Smooth muscle cell (in vitro differentiated cells): ENCODE results near the gene FSD1. TPM values are rescaled to one million over a fixed set of nuclear protein-coding genes. Genes with fewer than 3 reads are reported as not detected.
"Not testable (repeated sequence)": the region's sequence is repeated elsewhere in the genome, so short reads cannot be mapped to it uniquely, and the experiment has no call there.

ENCODE experiments used
- DNase-seq: peaks from one replicate; lab custom pipeline; 2025; ENCODE audit not compliant: unreplicated experiment; lab: John Stamatoyannopoulos, UW
- H2AFZ ChIP-seq: fragments of 200-600 bp; sonication (generic); 2 replicates; pipeline ENCODE4 v1.6.0; 2016; ENCODE audit warnings: antibody characterized with exemption, low read depth, mild to moderate bottlenecking
- H3F3A ChIP-seq: fragments of 200-600 bp; sonication (generic); 2 replicates; pipeline ENCODE4 v1.6.0; 2017; ENCODE audit warnings: antibody characterized with exemption, low read depth
- H3K27ac ChIP-seq: fragments of 200-600 bp; sonication (generic); 2 replicates; pipeline ENCODE4 v1.5.1; 2016; ENCODE audit warnings: low read depth, mild to moderate bottlenecking
- H3K27me3 ChIP-seq: fragments of 200-600 bp; sonication (generic); 2 replicates; pipeline ENCODE4 v1.6.1; 2016; ENCODE audit warnings: low read depth, mild to moderate bottlenecking
- H3K36me3 ChIP-seq: fragments of 200-600 bp; sonication (generic); 2 replicates; pipeline ENCODE4 v1.5.1; 2016; ENCODE audit warnings: low read depth
- H3K4me1 ChIP-seq: fragments of 200-600 bp; sonication (generic); 2 replicates; pipeline ENCODE4 v1.5.1; 2016; ENCODE audit warnings: low read depth
- H3K4me2 ChIP-seq: fragments of 200-600 bp; sonication (generic); 2 replicates; pipeline ENCODE4 v1.6.0; 2016; ENCODE audit warnings: mild to moderate bottlenecking
- H3K4me3 ChIP-seq: fragments of 200-600 bp; sonication (generic); 2 replicates; pipeline ENCODE4 v1.5.1; 2016; ENCODE audit warnings: mild to moderate bottlenecking
- H3K79me2 ChIP-seq: fragments of 200-600 bp; sonication (generic); 2 replicates; pipeline ENCODE4 v1.6.0; 2016; ENCODE audit warnings: low read depth, mild to moderate bottlenecking
- H3K9ac ChIP-seq: fragments of 200-600 bp; sonication (generic); 2 replicates; pipeline ENCODE4 v1.6.0; 2016; ENCODE audit warnings: low read depth
- H3K9me3 ChIP-seq: fragments of 200-600 bp; sonication (generic); replicated peaks from 2 replicates; pipeline ENCODE4 v1.5.1; 2016; ENCODE audit warnings: low read depth
- H4K20me1 ChIP-seq: fragments of 200-600 bp; sonication (generic); 2 replicates; pipeline ENCODE4 v1.6.0; 2016; ENCODE audit warnings: low read depth
- WGBS: methylation state at CpG from one replicate; pipeline ENCODE4 v1.1.7; 2016; ENCODE audit warnings: low lambda C conversion rate; 5-methylcytosine and 5-hydroxymethylcytosine counted together
- polyA plus RNA-seq: library from polyadenylated mRNA; unstranded; fragments of >200 nt; fragmentation: Nextera tagmentation; extraction: Ambion mirVana; gene quantifications from 2 replicates; pipeline ENCODE4 v1.2.1, GENCODE V29; 2016
- total RNA-seq: library from RNA; depleted of rRNA; stranded (reverse); fragments of >200 nt; gene quantifications from 2 replicates; pipeline ENCODE4 v1.2.3, GENCODE V29; 2014
- TF ChIP-seq, protein P1 (sequence below): fragments of 200-600 bp; sonication (generic); IDR thresholded peaks from 2 replicates; pipeline ENCODE4 v1.5.1; 2017; ENCODE audit warnings: borderline replicate concordance, mild to moderate bottlenecking, antibody characterized with exemption; ENCODE audit not compliant: insufficient read depth, poor library complexity, severe bottlenecking

FSD1 gene
- total and polyA plus RNA-seq, 2 experiments from 2014 or later = 9.9 to 16.5 TPM

DNA sequence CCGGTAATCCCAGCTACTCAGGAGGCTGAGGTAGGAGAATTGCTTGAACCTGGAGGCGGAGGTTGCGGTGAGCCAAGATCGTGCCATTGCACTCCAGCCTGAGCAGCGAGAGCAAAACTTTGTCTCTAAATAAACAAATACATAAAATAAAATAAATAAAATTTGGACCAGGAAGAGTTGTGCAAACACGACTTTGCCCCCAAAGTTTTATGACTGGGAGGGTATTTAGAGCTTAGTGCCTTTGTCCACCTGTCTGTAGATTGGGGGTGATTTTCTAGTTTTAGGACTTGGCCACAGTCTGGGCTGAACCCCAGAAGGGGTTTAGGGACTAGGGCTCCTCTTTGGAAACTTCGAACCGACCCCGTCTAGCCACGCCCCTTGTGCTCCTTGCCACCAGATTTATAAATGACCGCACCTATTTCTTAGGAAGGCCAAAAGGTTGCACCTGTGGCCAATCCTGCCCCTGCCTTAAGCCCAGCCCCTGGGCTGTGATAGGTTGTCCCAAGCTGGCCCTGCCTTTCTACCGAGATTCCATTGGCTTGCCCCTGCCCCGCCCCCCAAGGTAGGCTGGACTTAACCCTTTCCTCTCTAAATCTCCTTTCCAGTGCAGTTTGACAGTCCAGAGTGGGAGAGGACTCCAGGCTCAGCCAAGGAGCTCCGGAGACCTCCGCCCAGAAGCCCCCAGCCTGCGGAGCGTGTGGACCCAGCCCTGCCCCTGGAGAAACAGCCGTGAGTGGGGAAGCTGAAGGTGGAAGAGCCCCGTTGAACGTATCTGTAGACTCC, 20.0 kb upstream of the FSD1 start:
- H2AFZ ChIP-seq = no peak overlapping the region
- H3K9ac ChIP-seq = no peak overlapping the region
- TF ChIP-seq, protein P1, sequence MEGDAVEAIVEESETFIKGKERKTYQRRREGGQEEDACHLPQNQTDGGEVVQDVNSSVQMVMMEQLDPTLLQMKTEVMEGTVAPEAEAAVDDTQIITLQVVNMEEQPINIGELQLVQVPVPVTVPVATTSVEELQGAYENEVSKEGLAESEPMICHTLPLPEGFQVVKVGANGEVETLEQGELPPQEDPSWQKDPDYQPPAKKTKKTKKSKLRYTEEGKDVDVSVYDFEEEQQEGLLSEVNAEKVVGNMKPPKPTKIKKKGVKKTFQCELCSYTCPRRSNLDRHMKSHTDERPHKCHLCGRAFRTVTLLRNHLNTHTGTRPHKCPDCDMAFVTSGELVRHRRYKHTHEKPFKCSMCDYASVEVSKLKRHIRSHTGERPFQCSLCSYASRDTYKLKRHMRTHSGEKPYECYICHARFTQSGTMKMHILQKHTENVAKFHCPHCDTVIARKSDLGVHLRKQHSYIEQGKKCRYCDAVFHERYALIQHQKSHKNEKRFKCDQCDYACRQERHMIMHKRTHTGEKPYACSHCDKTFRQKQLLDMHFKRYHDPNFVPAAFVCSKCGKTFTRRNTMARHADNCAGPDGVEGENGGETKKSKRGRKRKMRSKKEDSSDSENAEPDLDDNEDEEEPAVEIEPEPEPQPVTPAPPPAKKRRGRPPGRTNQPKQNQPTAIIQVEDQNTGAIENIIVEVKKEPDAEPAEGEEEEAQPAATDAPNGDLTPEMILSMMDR = no peak
- no peak for DNase-seq
- H3K79me2 ChIP-seq = no peaks in the 10 kb centered on the region
- peaks cover 8% of the 10 kb centered on the region for H3K4me1 ChIP-seq
- H3K4me3 ChIP-seq = no peak overlapping the region
- no peak overlapping the region for H3K4me2 ChIP-seq
- H3K9me3 ChIP-seq = no peaks in the 10 kb centered on the region
- no peaks in the 10 kb centered on the region for H4K20me1 ChIP-seq
- H3F3A ChIP-seq = no peaks in the 10 kb centered on the region
- H3K27me3 ChIP-seq = peaks cover 17% of the 10 kb centered on the region
- no peak overlapping the region for H3K27ac ChIP-seq
- WGBS = 64% methylated on average over 20 of the region's 20 CpGs
- no peaks in the 10 kb centered on the region for H3K36me3 ChIP-seq

- Histone ChIP-seq H3K9ac (no peak overlapping the region), H3K36me3 (no peaks in the 10 kb centered on the region), H2AFZ (no peak overlapping the region), H3K79me2 (no peaks in the 10 kb centered on the region), H3K27me3 (peaks cover 11% of the 10 kb centered on the region), H3K27ac (no peak overlapping the region), H3K9me3 (no peaks in the 10 kb centered on the region), H3K4me3 (no peak overlapping the region), H3F3A (no peaks in the 10 kb centered on the region), H4K20me1 (no peaks in the 10 kb centered on the region), H3K4me2 (no peak overlapping the region), H3K4me1 (peaks cover 2% of the 10 kb centered on the region)
- WGBS = 86% methylated on average over 6 of the region's 6 CpGs
- no peak for DNase-seq
- TF ChIP-seq, protein P1 = no peak
Observed at GRCh38 chr19:4284974-4285373, 19.4 kb upstream of the FSD1 start.

- not testable (repeated sequence) for H3K4me2 ChIP-seq, H3K9ac ChIP-seq, H4K20me1 ChIP-seq, H3K36me3 ChIP-seq, H3K4me1 ChIP-seq, H3K79me2 ChIP-seq, H3K27ac ChIP-seq, H3K4me3 ChIP-seq, H3F3A ChIP-seq, DNase-seq, H2AFZ ChIP-seq, H3K27me3 ChIP-seq, H3K9me3 ChIP-seq
- 87% methylated on average over 4 of the region's 4 CpGs for WGBS
Observed at GRCh38 chr19:4286141-4286540, 18.3 kb upstream of the FSD1 start.

- Histone ChIP-seq H3K9me3 (no peaks in the 10 kb centered on the region), H3K9ac (no peak overlapping the region), H3K4me1 (no peaks in the 10 kb centered on the region), H3K4me2 (no peak overlapping the region), H3K27me3 (no peaks in the 10 kb centered on the region), H3K4me3 (no peak overlapping the region), H3K27ac (no peak overlapping the region), H4K20me1 (no peaks in the 10 kb centered on the region), H3F3A (no peaks in the 10 kb centered on the region), H2AFZ (no peak overlapping the region), H3K79me2 (no peaks in the 10 kb centered on the region), H3K36me3 (no peaks in the 10 kb centered on the region)
- TF ChIP-seq, protein P1 = no peak
- WGBS = 86% methylated on average over 16 of the region's 16 CpGs
- DNase-seq = no peak
Observed at GRCh38 chr19:4288091-4288777, 16.2 kb upstream of the FSD1 start.
